Measurements from ENCODE around the gene EFCAB7.

- no peak for TF ChIP-seq EZH2 (IDR thresholded peaks at IDR 0.05)
- TF ChIP-seq EZH2phosphoT487 (IDR thresholded peaks at IDR 0.05): no peak
These were observed 413 bp downstream of the EFCAB7 start for GRCh38 chr1:63523738-63524137.
